Activated gamma-delta T cell treated with anti-CD3 and anti-CD28 coated beads, Interleukin-2, amount 50 U/mL, for 16 hours (primary cell): Measurements from ENCODE around the gene FKBP5.

Experiments used
- DNase-seq: peaks from one replicate; pipeline ENCODE4 v3.0.0-alpha.2; 2020; ENCODE audit warnings: low read depth

The FKBP5 gene

GRCh38 chr6:35662999-35663398 is 25.7 kb downstream of the FKBP5 start:
- DNase-seq: no peak

DNA sequence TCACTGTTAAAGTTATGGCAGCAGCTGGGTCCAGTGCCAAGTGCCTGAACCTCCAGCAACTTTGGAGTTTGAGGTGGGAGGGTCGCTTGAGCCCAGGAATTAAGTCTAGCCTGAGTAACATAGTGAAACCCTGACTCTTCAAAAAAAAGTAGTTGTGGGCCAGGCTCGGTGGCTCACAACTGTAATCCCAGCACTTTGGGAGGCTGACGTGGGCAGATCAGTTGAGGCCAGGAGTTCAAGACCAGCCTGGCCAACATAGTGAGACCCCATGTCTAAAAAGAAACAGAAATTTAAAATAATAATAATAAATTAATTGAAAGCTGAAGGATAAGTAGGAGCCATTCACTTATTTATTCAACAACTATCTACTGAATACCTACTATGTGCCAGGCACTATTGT is 33.8 kb downstream of the FKBP5 start:
- no peak for DNase-seq

DNA sequence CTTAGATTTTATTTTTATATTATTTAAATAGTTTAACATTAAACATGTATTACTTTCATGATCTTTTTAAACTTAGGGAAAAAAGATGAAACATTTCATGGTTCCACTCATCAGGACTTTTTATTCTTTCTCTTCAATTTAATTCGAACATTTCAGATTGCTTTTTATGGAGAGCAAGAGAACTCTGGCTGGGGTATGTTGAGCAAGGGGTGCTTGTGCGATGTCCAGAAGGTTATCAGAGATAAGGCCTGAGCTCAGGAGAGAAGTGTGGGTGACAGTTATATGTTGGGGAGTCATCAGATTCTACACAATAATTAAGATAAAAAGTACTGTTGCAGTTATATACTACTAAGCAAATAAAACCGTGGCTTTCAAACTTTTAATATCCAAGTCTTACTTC is 37.5 kb downstream of the FKBP5 start:
- DNase-seq: no peak

GRCh38 chr6:35650015-35650414 is 38.7 kb downstream of the FKBP5 start:
- no peak for DNase-seq

- no peak for DNase-seq
Observed at GRCh38 chr6:35648203-35648602, 40.5 kb downstream of the FKBP5 start.

DNA sequence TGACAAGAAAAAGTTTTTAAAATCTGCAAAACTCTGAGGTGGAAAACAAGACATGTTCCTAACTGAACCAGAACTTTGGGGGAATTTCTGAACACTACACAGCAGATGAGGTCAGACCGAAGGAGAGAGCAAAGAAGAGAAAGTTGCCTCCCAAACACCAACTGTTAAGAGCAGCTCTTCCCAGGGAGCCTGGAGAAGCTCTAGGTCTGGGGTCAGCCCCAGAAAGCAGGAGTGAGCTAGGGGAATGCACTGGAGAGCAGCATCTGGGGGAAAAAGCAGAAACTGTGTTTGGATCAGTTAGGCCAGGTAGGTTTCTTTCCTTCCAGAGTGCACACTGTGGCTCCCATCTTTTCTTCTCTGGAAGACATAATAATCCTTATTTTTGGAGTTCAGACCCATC is 41.3 kb downstream of the FKBP5 start:
- DNase-seq: no peak

DNA sequence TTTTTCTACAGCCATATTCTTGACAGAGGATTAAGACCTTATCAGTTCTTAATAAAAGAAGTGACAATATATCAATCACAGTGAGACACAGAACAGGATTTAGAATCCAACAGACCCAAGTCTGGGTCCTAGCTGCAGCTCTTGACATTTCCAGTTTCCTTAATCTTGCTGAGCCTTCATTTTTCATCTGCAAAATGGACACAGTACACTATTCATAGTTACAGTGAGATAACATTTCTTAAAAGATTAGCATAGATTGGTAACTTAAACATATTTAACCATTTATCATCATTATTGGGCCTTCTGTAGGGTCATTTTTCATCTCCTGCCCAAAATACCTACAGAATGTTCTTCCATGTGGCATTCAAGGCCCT is 45.6 kb downstream of the FKBP5 start:
- no peak for DNase-seq

DNA sequence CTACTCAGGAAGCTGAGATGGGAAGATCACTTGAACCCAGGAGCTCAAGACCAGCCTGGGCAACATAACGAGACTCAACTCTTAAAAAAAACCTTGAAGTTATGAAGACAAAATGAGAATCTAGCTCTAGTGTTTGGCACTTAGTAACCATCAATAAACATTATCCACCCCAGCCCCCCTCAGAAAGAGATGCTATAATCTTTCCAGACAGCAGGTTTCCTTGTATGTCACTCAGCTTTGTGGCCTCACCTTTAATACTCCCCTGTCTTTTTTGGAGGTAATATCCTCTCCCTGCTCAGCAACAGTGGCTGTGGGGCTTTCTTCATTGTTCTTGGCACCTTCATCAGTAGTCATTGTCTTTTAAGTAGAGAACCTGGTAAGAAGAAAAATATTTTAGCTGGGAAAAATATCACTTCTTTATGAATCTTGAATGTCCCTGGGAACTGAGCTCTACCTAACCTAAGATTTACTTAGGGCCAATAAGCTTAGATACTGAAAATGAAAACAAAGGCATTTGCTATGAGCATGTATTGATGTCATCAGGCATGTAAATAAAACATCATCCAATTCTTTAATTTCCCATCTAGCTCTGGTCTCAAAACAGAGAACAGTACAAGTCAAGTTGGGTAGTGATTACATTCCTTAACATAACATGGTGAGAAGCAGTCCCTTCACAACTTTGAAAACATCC is 46.1 kb downstream of the FKBP5 start:
- no peak for DNase-seq

GRCh38 chr6:35640017-35640664 is 48.6 kb downstream of the FKBP5 start:
- no peak for DNase-seq

- DNase-seq: no peak
Observed at GRCh38 chr6:35638679-35639078, 50.0 kb downstream of the FKBP5 start.

- no peak for DNase-seq
Observed at GRCh38 chr6:35637911-35638310, 50.8 kb downstream of the FKBP5 start.

DNA sequence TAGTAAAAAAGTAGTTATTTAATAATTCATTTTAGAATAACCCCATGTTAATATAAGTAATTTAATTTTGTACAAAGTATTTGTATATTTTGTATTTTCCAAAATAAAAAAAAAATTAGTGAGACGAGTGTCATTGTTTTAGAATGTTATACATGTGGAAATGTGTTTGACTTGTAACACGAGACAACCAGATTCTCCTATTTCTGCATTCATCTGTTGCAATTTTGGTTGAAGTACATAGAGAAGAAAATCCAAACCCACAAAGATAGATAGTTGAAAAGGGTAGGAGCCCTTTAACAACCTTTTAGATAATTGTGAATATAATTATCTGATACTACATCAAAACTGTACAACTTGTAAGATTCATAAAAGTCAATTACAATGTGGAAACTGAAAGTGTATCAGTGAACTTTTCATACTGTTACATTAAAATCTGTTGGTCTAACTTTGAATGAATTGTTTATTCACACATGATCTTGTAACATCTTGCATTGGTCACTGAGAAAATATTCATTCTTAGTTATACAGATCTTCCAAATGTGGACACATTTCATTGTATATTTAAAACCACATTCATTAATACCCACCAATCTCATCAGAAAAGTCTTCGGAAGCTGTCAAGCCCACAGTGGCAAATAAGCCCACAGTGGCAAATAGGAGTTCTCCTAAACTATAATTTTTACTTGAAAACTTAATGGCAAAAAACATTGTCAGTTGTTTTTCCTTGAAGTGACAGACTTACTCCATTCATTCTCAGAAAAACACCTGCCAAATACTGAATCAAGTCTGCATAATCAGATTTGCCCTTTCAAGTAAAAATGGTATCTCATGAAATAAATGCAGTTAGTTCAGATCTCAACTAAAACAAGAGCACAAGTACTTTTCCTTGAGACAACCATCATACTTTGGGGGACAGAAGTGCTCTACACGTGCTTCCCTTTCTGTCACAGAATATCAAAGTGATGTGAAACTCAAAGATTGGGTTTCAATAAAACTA is 52.8 kb downstream of the FKBP5 start:
- no peak for DNase-seq

DNA sequence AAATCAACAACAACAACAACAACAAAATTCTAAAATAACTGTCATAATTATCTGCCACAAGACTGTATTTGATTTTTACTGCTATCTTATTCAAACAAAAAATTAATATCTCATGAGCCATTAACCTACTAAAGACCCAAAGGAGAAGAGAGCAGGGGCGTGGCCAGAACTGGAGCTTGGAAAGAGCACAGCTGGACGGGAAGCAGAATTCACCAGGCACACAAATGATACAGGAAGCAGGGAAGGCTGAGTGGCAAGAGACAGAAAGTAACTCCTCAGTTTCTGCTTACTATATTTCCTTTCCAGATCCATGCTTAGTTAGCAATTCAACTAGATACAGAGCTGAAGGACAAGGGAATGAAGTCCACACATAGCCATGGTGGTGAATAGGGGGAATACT is 54.4 kb downstream of the FKBP5 start:
- no peak for DNase-seq

DNA sequence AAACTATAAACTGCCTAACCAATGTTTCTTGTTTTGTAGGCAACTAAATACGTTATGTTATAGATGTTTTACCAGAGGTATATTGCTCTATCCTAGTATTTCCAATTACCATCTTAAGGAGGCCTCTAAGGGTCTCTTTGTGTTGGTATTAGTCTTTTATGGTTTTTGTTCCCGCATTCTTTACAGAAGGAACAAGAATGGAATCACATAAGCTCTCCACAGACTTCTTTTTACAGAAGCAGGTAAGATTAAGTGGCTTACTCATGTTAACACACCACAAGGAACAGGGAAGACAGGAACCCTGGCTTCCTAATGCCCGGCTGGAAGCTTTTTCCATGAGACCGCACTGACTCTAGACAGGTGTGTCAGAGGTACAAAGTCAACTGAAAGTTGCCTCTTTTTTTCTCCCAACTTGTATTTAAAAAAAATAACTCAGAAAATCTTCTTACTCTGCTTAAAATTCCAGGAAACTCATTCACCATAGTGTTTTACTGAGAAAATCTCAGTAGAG is 55.1 kb downstream of the FKBP5 start:
- DNase-seq: no peak

DNA sequence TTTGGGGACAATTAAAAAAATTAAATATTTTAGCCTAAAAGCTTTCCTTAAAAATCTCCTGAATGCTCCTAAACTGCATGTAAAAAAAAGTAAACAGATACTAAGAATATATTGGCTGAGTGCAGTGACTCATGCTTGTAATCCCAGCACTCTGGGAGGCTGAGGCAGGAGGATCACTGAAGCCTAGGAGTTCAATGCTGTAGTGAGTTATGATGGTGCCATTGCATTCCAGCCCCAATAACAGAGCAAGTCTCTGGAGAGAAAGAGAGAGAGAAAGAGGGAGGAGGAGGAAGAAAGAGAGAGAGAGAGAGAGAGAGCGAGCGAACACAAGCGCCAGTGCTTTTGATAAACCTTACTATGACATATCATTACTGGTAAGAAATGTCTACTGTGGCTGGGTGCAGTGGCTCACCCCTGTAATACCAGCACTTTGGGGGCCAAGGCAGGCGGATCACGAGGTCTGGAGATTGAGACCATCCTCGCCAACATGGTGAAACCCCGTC is 58.8 kb downstream of the FKBP5 start:
- DNase-seq: no peak

- DNase-seq: no peak
Observed at GRCh38 chr6:35626401-35626800, 62.3 kb downstream of the FKBP5 start.

- no peak for DNase-seq
Observed at GRCh38 chr6:35624341-35625070, 64.2 kb downstream of the FKBP5 start.

- no peak for DNase-seq
Observed at GRCh38 chr6:35622283-35622682, 66.4 kb downstream of the FKBP5 start.

DNA sequence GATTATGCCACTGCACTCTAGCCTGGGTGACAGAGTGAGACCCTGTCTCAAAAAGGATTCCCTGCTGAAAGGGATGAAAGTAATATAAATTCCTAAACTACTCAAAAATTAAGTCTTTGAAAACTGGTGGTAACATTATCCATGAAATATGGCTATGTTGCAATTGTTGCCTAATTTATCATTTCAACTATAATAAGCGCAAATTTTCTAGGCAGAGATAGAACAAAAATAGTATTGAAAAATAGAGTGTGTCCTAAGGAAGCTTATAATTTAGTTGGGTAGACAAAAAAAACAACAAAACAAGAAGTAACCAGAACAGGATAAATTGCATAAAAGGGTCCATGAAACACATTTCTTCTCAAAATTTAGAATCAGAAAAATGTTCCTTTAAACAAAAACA is 68.0 kb downstream of the FKBP5 start:
- no peak for DNase-seq

- DNase-seq: no peak
Observed at GRCh38 chr6:35613762-35614161, 75.0 kb downstream of the FKBP5 start.

DNA sequence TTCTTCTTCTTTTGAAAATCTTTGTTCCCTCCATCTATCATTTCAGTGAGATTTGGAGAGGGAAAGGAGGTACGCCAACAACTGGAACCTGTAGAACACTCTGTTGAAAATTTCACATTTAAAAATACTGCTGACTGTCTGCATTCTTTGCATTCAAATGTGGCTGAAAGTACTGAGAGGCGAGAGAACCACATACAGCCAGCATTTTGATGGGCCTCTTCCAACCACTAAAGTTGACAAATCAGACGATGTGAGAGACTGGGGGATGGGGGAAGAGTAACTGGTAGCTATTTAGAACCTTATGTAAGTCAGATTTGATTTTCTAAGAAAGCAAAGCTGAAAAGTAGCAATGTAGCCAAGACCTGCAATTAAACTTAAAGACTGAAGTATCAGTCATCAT is 77.5 kb downstream of the FKBP5 start:
- DNase-seq: no peak

- DNase-seq: no peak
Observed at GRCh38 chr6:35610830-35611229, 77.9 kb downstream of the FKBP5 start.
